Activated T-helper 2 cell treated with anti-CD3 and anti-CD28 coated beads, Interferon-gamma antibody, Interleukin-2, Interleukin-4, amounts not matched to agents 10 μg/mL and 5 μg/mL and 100 μg/mL, durations not matched to agents 14 hours and 24 hours and 36 hours (primary cell): ENCODE results near the gene PIP5K1C. TPM values are rescaled to one million over a fixed set of nuclear protein-coding genes. Genes with fewer than 3 reads are reported as not detected.
A peak's percentile ranks its signal among the peaks of the same experiment; 100 is the strongest.

Experiments used
- DNase-seq: peaks from one replicate; pipeline ENCODE4 v3.0.0; 2021; ENCODE audit warnings: low spot score
- H3K27ac Mint-ChIP-seq: one replicate; pipeline ENCODE4 v1.8.0; 2021; ENCODE audit warnings: mixed read lengths
- H3K27me3 Mint-ChIP-seq: one replicate; pipeline ENCODE4 v1.8.0; 2021; ENCODE audit warnings: low read depth, mixed read lengths
- H3K36me3 Mint-ChIP-seq: one replicate; pipeline ENCODE4 v1.8.0; 2021; ENCODE audit warnings: low read depth, mixed read lengths
- H3K4me1 Mint-ChIP-seq: one replicate; pipeline ENCODE4 v1.8.0; 2021; ENCODE audit warnings: low read depth, mixed read lengths
- H3K4me3 Mint-ChIP-seq: one replicate; pipeline ENCODE4 v1.8.0; 2021; ENCODE audit warnings: low read depth, mild to moderate bottlenecking, moderate library complexity, mixed read lengths
- H3K9me3 Mint-ChIP-seq: one replicate; pipeline ENCODE4 v1.8.0; 2021; ENCODE audit warnings: mixed read lengths
- intact Hi-C: fragments of 100-400 bp; cut with micrococcal nuclease; formaldehyde crosslinking; loops from one replicate; pipeline ENCODE4 v1.15.1; 2023
- total RNA-seq: library from RNA; stranded (reverse); gene quantifications from 2 replicates; pipeline ENCODE4 v1.2.3, GENCODE V29; 2022

Gene PIP5K1C
- 22.5 and 23.6 TPM in 2 replicates for total RNA-seq

- intact Hi-C loops, result loop anchor here (2.0 kb wide), 1 partner anchor 30 kb away; no protein-coding TSS in a partner anchor
- H3K27me3 Mint-ChIP-seq, result peaks cover 2% of the 10 kb centered on the region
- no peaks in the 10 kb centered on the region for H3K9me3 Mint-ChIP-seq
- peaks cover 8% of the 10 kb centered on the region for H3K4me1 Mint-ChIP-seq
- H3K4me3 Mint-ChIP-seq, result peak within 1 kb of the TSS; percentile 88
- H3K27ac Mint-ChIP-seq, result peak within 1 kb of the TSS; percentile 52
- H3K36me3 Mint-ChIP-seq, result no peaks in the 10 kb centered on the region
- peak; percentile 88 for DNase-seq
Measured at GRCh38 chr19:3700242-3701032, at the start of gene PIP5K1C. PIP5K1C (minus strand) TSS chr19:3700468; CDS start chr19:3700390, 78 bp downstream.

DNA sequence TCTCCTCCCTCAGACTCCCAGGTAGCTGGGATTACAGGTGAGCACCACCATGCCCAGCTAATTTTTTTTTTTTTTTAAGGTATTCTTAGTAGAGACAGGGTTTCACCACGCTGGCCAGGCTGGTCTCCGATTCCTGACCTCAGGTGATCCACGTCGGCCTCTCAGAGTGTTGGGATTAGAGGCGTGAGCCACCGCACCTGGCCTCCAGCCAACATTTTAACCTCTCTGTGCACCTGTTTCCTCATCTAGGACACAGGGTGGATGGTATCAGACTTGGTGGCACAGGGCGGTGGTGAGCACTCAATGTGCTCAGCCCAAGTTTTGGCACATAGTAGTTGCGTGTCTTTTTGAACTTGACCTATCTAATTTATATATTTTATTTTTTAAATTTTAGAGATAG is 48.7 kb upstream of the PIP5K1C start:
- no peaks in the 10 kb centered on the region for H3K4me1 Mint-ChIP-seq
- H3K4me3 Mint-ChIP-seq, result no peak overlapping the region
- H3K9me3 Mint-ChIP-seq, result no peaks in the 10 kb centered on the region
- no peak for DNase-seq
- H3K27ac Mint-ChIP-seq, result no peak overlapping the region
- peaks cover 30% of the 10 kb centered on the region for H3K36me3 Mint-ChIP-seq
- no peaks in the 10 kb centered on the region for H3K27me3 Mint-ChIP-seq
- intact Hi-C loops, result no loop called here

- Mint-ChIP-seq H3K27me3 (no peaks in the 10 kb centered on the region), H3K36me3 (peaks cover 17% of the 10 kb centered on the region), H3K9me3 (no peaks in the 10 kb centered on the region), H3K4me1 (no peaks in the 10 kb centered on the region), H3K27ac (no peak overlapping the region), H3K4me3 (no peak overlapping the region)
- intact Hi-C loops, result no loop called here
- no peak for DNase-seq
Measured at GRCh38 chr19:3746371-3747056, 46.2 kb upstream of the PIP5K1C start.

- no peaks in the 10 kb centered on the region for H3K9me3 Mint-ChIP-seq
- H3K36me3 Mint-ChIP-seq, result peaks cover 12% of the 10 kb centered on the region
- intact Hi-C loops, result no loop called here
- no peaks in the 10 kb centered on the region for H3K4me1 Mint-ChIP-seq
- H3K27ac Mint-ChIP-seq, result no peak overlapping the region
- H3K4me3 Mint-ChIP-seq, result no peak overlapping the region
- no peaks in the 10 kb centered on the region for H3K27me3 Mint-ChIP-seq
- DNase-seq, result no peak
Measured at GRCh38 chr19:3745363-3746045, 45.2 kb upstream of the PIP5K1C start.

- no peaks in the 10 kb centered on the region for H3K36me3 Mint-ChIP-seq
- no peak for DNase-seq
- intact Hi-C loops, result no loop called here
- no peak overlapping the region for H3K27ac Mint-ChIP-seq
- no peaks in the 10 kb centered on the region for H3K9me3 Mint-ChIP-seq
- no peaks in the 10 kb centered on the region for H3K27me3 Mint-ChIP-seq
- H3K4me3 Mint-ChIP-seq, result no peak overlapping the region
- no peaks in the 10 kb centered on the region for H3K4me1 Mint-ChIP-seq
Measured at GRCh38 chr19:3743486-3743885, 43.2 kb upstream of the PIP5K1C start.

DNA sequence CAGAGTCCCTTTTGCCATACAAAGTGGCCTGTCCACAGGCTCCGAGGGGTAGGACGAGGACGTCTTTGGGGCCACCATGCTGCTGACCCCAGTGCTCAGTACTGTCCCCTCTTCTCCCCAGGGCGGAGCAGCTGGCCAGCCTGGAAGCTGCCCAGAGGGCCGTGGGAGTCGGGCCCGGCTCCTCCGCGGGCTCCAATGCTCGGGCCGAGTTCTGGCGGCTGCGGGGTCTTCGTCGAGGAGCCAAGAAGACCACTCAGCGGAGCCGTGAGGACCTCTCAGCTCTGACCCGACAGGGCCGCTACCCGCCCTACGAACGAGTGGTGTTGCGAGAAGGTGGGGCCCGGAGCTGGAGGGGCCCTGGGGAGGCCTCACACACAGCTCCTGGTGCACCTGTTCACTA is 40.2 kb upstream of the PIP5K1C start:
- DNase-seq, result no peak
- intact Hi-C loops, result no loop called here
- H3K36me3 Mint-ChIP-seq, result no peaks in the 10 kb centered on the region
- H3K27me3 Mint-ChIP-seq, result no peaks in the 10 kb centered on the region
- no peak overlapping the region for H3K4me3 Mint-ChIP-seq
- H3K9me3 Mint-ChIP-seq, result no peaks in the 10 kb centered on the region
- no peak overlapping the region for H3K27ac Mint-ChIP-seq
- H3K4me1 Mint-ChIP-seq, result peaks cover 10% of the 10 kb centered on the region

GRCh38 chr19:3738477-3739220 is 38.4 kb upstream of the PIP5K1C start:
- intact Hi-C loops, result no loop called here
- no peaks in the 10 kb centered on the region for H3K9me3 Mint-ChIP-seq
- H3K27ac Mint-ChIP-seq, result no peak overlapping the region

GRCh38 chr19:3737487-3738205 is 37.4 kb upstream of the PIP5K1C start:
- H3K27ac Mint-ChIP-seq, result no peak overlapping the region
- no peaks in the 10 kb centered on the region for H3K9me3 Mint-ChIP-seq
- no peaks in the 10 kb centered on the region for H3K27me3 Mint-ChIP-seq
- no peak overlapping the region for H3K4me3 Mint-ChIP-seq
- no peaks in the 10 kb centered on the region for H3K36me3 Mint-ChIP-seq
- intact Hi-C loops, result no loop called here
- DNase-seq, result no peak
- peaks cover 10% of the 10 kb centered on the region for H3K4me1 Mint-ChIP-seq

More at GRCh38 chr19:3738477-3739220, 38.4 kb upstream of the PIP5K1C start:
- Mint-ChIP-seq H3K27me3 (no peaks in the 10 kb centered on the region), H3K36me3 (no peaks in the 10 kb centered on the region), H3K4me1 (peaks cover 10% of the 10 kb centered on the region), H3K4me3 (no peak overlapping the region)
- DNase-seq, result no peak

DNA sequence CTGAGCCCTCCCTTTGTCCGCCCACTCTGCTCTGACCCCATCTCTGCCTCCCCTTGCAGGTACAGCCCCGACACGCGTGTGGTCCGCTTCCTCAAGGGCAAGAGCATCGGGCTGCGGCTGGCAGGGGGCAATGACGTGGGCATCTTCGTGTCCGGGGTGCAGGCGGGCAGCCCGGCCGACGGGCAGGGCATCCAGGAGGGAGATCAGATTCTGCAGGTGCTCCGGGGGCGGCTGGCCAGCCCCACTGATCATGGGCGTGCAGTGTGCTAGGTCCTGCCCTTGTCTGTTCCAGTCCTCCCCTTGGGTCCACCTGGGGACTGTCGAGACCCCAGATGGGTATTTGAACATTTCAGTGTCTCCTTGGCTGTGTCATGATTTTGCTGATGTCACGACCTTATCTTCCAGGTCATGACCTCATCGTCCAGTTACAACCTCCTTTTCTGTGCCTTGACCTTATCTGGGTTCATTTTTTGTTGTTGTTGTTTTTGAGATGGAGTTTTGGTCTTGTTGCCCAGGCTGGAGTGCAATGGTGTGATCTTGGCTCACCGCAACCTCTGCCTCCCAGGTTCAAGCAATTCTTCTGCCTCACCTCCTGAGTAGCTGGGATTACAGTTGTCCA is 35.9 kb upstream of the PIP5K1C start:
- Mint-ChIP-seq H3K4me3 (no peak overlapping the region), H3K9me3 (no peaks in the 10 kb centered on the region), H3K27me3 (no peaks in the 10 kb centered on the region)

DNA sequence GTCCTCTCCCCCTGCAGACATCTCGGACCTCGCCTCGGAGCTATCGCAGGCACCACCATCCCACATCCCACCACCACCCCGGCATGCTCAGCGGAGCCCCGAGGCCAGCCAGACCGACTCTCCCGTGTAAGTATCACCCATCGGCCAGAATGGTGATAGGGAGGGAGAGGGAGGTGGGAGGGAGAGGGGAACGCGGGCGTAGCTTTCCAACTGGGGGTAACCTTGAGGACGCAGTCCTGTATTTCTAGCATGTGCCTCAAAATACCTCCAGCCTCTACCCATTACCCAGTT is 34.0 kb upstream of the PIP5K1C start:
- Mint-ChIP-seq H3K4me3 (no peak overlapping the region), H3K27ac (no peak overlapping the region), H3K9me3 (no peaks in the 10 kb centered on the region), H3K4me1 (peaks cover 10% of the 10 kb centered on the region), H3K36me3 (no peaks in the 10 kb centered on the region), H3K27me3 (no peaks in the 10 kb centered on the region)
- no peak for DNase-seq
- intact Hi-C loops, result no loop called here

More for the DNA sequence above, 35.9 kb upstream of the PIP5K1C start:
- intact Hi-C loops, result no loop called here
- no peaks in the 10 kb centered on the region for H3K36me3 Mint-ChIP-seq
- H3K27ac Mint-ChIP-seq, result no peak overlapping the region
- DNase-seq, result no peak
- peaks cover 10% of the 10 kb centered on the region for H3K4me1 Mint-ChIP-seq

DNA sequence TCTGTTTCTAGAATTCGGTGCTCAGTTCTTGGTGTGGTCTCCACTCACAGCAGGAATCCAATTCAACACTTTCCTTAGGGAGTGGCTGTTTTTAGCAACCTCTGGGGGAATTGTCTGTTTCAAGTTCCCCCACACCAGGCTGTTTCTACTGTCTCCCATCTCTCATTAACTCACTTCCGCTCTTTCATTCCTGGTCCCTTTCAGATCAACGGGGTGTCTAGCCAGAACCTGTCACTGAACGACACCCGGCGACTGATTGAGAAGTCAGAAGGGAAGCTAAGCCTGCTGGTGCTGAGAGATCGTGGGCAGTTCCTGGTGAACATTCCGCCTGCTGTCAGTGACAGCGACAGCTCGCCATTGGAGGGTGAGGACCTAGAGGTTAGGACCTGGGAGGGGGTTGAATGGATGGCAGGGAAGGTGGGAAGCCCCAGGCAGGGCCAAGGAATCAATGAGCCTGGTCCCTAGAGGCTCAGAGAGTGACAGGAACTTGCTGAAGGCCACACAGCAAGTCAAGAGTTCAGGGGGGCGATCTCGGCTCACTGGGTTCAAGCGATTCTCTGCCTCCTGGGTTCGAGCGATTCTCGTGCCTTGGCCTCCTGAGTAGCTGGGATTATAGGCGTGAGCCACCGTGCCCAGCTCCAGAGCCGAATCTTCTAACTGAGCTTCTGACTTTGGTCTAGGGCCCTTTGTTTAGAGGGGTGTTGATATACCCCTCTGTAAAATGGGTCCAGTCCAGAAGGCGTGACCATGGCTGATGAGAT is 33.5 kb upstream of the PIP5K1C start:
- no peaks in the 10 kb centered on the region for H3K36me3 Mint-ChIP-seq
- DNase-seq, result no peak
- peaks cover 10% of the 10 kb centered on the region for H3K4me1 Mint-ChIP-seq
- H3K27me3 Mint-ChIP-seq, result no peaks in the 10 kb centered on the region
- H3K27ac Mint-ChIP-seq, result no peak overlapping the region
- H3K4me3 Mint-ChIP-seq, result no peak overlapping the region
- intact Hi-C loops, result no loop called here
- H3K9me3 Mint-ChIP-seq, result no peaks in the 10 kb centered on the region
